Effector memory CD4-positive, alpha-beta T cell (primary cell): ENCODE measurements around the gene VWA8.
"Not testable (repeated sequence)": the region's sequence is repeated elsewhere in the genome, so short reads cannot be mapped to it uniquely, and the experiment has no call there.

ENCODE experiments used
- DNase-seq, 3 donors: peaks; one replicate each; pipeline ENCODE4 v3.0.0-alpha.2; 2020
- H3K27ac ChIP-seq: 2 replicates; pipeline ENCODE4 v1.7.0; 2013; ENCODE audit warnings: mild to moderate bottlenecking, low read length, moderate library complexity; ENCODE audit not compliant: insufficient read depth, poor library complexity, severe bottlenecking
- H3K27me3 ChIP-seq: replicated peaks from 2 replicates; pipeline ENCODE4 v1.7.0; 2013; ENCODE audit warnings: mild to moderate bottlenecking, low read length; ENCODE audit not compliant: insufficient read depth, control insufficient read depth, poor library complexity, severe bottlenecking
- H3K36me3 ChIP-seq: 2 replicates; pipeline ENCODE4 v1.7.0; 2013; ENCODE audit warnings: mild to moderate bottlenecking, low read length, moderate library complexity; ENCODE audit not compliant: control insufficient read depth, insufficient read depth
- H3K4me1 ChIP-seq: 2 replicates; pipeline ENCODE4 v1.7.0; 2013; ENCODE audit warnings: low read length, mild to moderate bottlenecking; ENCODE audit not compliant: control insufficient read depth, insufficient read depth, poor library complexity, severe bottlenecking
- H3K4me3 ChIP-seq: 2 replicates; pipeline ENCODE4 v1.7.0; 2013; ENCODE audit warnings: low read length, low read depth, mild to moderate bottlenecking; ENCODE audit not compliant: insufficient read depth, poor library complexity, severe bottlenecking
- H3K9me3 ChIP-seq: 2 replicates; pipeline ENCODE4 v1.7.0; 2013; ENCODE audit warnings: mild to moderate bottlenecking, low read length, moderate library complexity; ENCODE audit not compliant: control insufficient read depth

VWA8 gene

DNA sequence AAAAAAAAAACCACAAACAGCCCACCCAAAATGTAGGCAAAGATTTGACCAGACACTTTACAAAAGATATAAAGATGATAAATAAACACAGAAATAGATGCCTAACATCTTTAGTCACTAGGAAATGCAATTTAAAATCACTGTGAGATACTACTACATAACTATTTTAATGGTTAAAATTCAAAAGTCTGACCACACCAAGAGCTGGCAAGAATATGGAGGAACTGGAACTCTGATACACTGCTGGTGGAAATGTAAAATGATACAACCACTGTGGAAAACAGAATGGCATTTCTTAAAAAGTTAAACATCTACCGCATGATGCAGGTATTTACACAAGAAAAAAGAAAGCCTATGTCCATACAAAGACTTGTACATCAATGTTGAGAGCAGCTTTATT is 26.8 kb downstream of the VWA8 start:
- Histone ChIP-seq H3K27me3 (no peaks in the 10 kb centered on the region), H3K27ac (no peak overlapping the region), H3K4me3 (no peak overlapping the region), H3K36me3 (no peaks in the 10 kb centered on the region), H3K9me3 (no peaks in the 10 kb centered on the region), H3K4me1 (no peaks in the 10 kb centered on the region)
- DNase-seq = no peak

- DNase-seq = no peak
- Histone ChIP-seq H3K36me3 (no peaks in the 10 kb centered on the region), H3K4me1 (no peaks in the 10 kb centered on the region), H3K9me3 (no peaks in the 10 kb centered on the region), H3K27ac (no peak overlapping the region), H3K4me3 (no peak overlapping the region), H3K27me3 (no peaks in the 10 kb centered on the region)
Observed at GRCh38 chr13:41931337-41931736, 29.6 kb downstream of the VWA8 start.

- Histone ChIP-seq H3K27ac (no peak overlapping the region), H3K36me3 (peaks cover 7% of the 10 kb centered on the region)
- DNase-seq = no peak
Observed at GRCh38 chr13:41930154-41930553, 30.8 kb downstream of the VWA8 start.

GRCh38 chr13:41928323-41928722 is 32.6 kb downstream of the VWA8 start:
- H3K27ac ChIP-seq = no peak overlapping the region
- no peaks in the 10 kb centered on the region for H3K4me1 ChIP-seq
- peaks cover 7% of the 10 kb centered on the region for H3K36me3 ChIP-seq
- no peak for DNase-seq
- H3K9me3 ChIP-seq = peaks cover 3% of the 10 kb centered on the region
- no peak overlapping the region for H3K4me3 ChIP-seq
- no peaks in the 10 kb centered on the region for H3K27me3 ChIP-seq

More at GRCh38 chr13:41930154-41930553, 30.8 kb downstream of the VWA8 start:
- Histone ChIP-seq H3K4me3 (no peak overlapping the region), H3K9me3 (peaks cover under 1% of the 10 kb centered on the region), H3K27me3 (no peaks in the 10 kb centered on the region), H3K4me1 (no peaks in the 10 kb centered on the region)

DNA sequence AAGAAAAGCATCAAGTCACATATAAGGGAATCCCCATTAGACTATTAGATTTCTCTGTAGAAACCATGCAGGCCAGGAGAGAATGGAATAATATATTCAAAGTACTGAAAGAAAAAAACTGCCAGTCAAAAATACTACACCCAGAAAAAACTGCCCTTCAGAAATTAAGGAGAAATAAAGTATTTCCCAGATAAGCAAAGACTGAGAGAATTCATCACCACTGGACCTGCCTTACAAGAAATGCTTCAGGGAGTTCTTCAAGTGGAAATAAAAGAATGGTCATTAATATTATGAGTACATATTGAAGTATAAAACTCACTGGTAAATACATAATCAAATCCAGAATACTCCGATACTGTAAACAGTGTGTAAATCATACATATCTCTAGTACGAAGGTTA is 35.9 kb downstream of the VWA8 start:
- Histone ChIP-seq H3K4me3 (no peak overlapping the region), H3K27me3 (no peaks in the 10 kb centered on the region), H3K27ac (no peak overlapping the region), H3K36me3 (peaks cover 7% of the 10 kb centered on the region), H3K9me3 (peaks cover 3% of the 10 kb centered on the region), H3K4me1 (no peaks in the 10 kb centered on the region)
- no peak for DNase-seq

- not testable (repeated sequence) for DNase-seq, H3K9me3 ChIP-seq, H3K27me3 ChIP-seq, H3K36me3 ChIP-seq, H3K27ac ChIP-seq, H3K4me3 ChIP-seq, H3K4me1 ChIP-seq
Observed at GRCh38 chr13:41922894-41923293, 38.0 kb downstream of the VWA8 start.

DNA sequence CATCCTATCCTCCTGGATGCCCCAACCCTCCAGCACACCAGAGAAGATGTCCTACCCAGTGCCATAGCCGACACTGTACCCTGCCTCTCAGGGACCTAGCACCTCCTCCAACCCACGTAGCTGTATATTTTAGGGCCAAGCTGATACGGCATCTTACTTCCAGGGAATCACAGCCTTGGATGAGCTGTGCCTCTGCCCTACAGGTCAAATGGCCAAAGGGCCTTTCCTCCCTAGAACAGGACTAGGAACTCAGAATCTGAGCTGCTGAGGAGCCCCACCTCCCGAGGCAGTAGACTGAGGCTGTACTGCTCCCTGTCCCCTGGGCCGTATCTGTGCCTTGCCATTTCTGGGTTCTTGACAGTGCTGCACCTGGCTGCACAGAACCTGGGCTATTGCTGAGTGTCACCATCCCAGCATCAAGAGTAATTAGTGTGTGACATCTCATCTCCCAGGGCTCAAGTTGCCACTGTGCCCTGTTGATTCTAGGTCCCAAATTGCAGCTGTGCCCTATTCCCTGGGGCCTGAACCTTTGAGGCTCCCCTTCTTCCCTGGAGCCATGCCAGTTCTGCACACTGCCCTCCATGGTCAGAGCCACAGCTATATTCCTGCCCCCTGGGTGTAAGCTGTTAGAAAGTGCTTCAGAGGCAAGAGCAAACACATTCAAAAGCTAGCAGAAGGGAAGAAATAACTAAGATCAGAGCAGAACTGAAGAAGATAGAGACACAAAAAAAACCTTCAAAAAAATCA is 41.0 kb downstream of the VWA8 start:
- no peak for DNase-seq

GRCh38 chr13:41919031-41919740 is 41.7 kb downstream of the VWA8 start:
- DNase-seq = no peak
- peaks cover 4% of the 10 kb centered on the region for H3K4me1 ChIP-seq
- no peaks in the 10 kb centered on the region for H3K27me3 ChIP-seq
- no peaks in the 10 kb centered on the region for H3K36me3 ChIP-seq
- H3K27ac ChIP-seq = no peak overlapping the region
- no peaks in the 10 kb centered on the region for H3K9me3 ChIP-seq
- H3K4me3 ChIP-seq = no peak overlapping the region

More for the DNA sequence above, 41.0 kb downstream of the VWA8 start:
- H3K27me3 ChIP-seq = no peaks in the 10 kb centered on the region
- H3K9me3 ChIP-seq = peaks cover under 1% of the 10 kb centered on the region
- H3K4me3 ChIP-seq = no peak overlapping the region
- no peaks in the 10 kb centered on the region for H3K36me3 ChIP-seq
- no peak overlapping the region for H3K27ac ChIP-seq
- H3K4me1 ChIP-seq = peaks cover 4% of the 10 kb centered on the region

DNA sequence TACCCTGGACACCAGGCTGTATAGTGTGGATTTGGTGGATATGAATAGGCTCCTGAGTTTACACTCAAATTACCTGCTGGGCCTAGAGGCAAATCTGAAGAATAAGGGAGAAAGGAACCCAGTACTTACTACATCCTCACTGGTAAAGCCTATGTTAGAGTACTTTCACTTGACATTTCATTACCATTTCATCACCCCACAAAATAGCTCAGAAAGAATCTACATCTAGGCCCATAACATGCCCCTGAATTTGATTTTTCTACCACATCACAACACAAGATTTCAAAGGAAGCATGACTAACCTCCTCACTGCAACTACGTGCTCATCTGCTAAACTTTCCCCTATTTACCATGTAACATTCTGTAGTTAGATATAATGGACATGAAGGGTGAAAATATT is 43.3 kb downstream of the VWA8 start:
- Histone ChIP-seq H3K9me3 (no peaks in the 10 kb centered on the region), H3K27ac (no peak overlapping the region), H3K36me3 (no peaks in the 10 kb centered on the region), H3K4me3 (no peak overlapping the region), H3K27me3 (no peaks in the 10 kb centered on the region), H3K4me1 (peaks cover 4% of the 10 kb centered on the region)
- no peak for DNase-seq

- peaks cover 4% of the 10 kb centered on the region for H3K4me1 ChIP-seq
- DNase-seq = no peak
- no peaks in the 10 kb centered on the region for H3K36me3 ChIP-seq
- no peaks in the 10 kb centered on the region for H3K27me3 ChIP-seq
- no peak overlapping the region for H3K27ac ChIP-seq
- H3K9me3 ChIP-seq = no peaks in the 10 kb centered on the region
- peak overlapping the region; percentile 7 for H3K4me3 ChIP-seq
Observed at GRCh38 chr13:41916173-41916954, 44.5 kb downstream of the VWA8 start.
